ENCODE measurements around the gene GPR39. TPM values are rescaled to one million over a fixed set of nuclear protein-coding genes. Genes with fewer than 3 reads are reported as not detected.

The GPR39 gene
- total RNA-seq, 1 experiment from 2014 or later, result 0.50 TPM

GRCh38 chr2:132449868-132450267 lies 33.3 kb downstream of the GPR39 start:
- no peak overlapping the region for H2BK15ac ChIP-seq (ENCODE audit: low read depth, low read length)
- H3K9ac ChIP-seq (ENCODE audit: extremely low read depth, insufficient read length, low read length), result no peak overlapping the region
- Mint-ChIP-seq H3K4me1 (peaks cover 6 to 11% of the 10 kb centered on the region in 2 experiments; a peak in 3 of 4 replicates), H3K36me3 (ENCODE audit: insufficient read depth in 1 of 3, low read depth in 3 of 3) (no peaks in the 10 kb centered on the region; a peak in 2 of 7 replicates), H3K27me3 (ENCODE audit: low read depth) (no peaks in the 10 kb centered on the region), H3K9me3 (peaks cover 17 to 21% of the 10 kb centered on the region in 2 experiments), H3K27ac (no peak overlapping the region; a peak in 1 of 7 replicates), H3K4me3 (no peak overlapping the region)
- H3K23me2 ChIP-seq (ENCODE audit: insufficient read length, low read depth, low read length, poor library complexity, severe bottlenecking), result no peaks in the 10 kb centered on the region
- no peak overlapping the region for H3K4me2 ChIP-seq (ENCODE audit: insufficient read depth, insufficient read length, low read length)
- H3K14ac ChIP-seq (ENCODE audit: insufficient read depth, low read length), result no peak overlapping the region
- no peak overlapping the region for H2BK5ac ChIP-seq (ENCODE audit: insufficient read length, low read length)
- DNase-seq, result no peak
- H3K18ac ChIP-seq (ENCODE audit: insufficient read length, low read depth, low read length), result no peak overlapping the region
- no peaks in the 10 kb centered on the region for H3K9me3 ChIP-seq (ENCODE audit: control insufficient read depth, low read depth, low read length)
- no peak overlapping the region for H3K27ac ChIP-seq (ENCODE audit: insufficient read length, low read depth, low read length)
- H2AFZ ChIP-seq (ENCODE audit: low read length), result no peak overlapping the region
- no peaks in the 10 kb centered on the region for H3K79me1 ChIP-seq (ENCODE audit: insufficient read depth, low read depth, low read length, poor library complexity, severe bottlenecking)
- H3T11ph ChIP-seq (ENCODE audit: low read length), result no peak overlapping the region
- no peaks in the 10 kb centered on the region for H3K27me3 ChIP-seq (ENCODE audit: insufficient read depth, low read length)
- H3K4ac ChIP-seq (ENCODE audit: low read depth, low read length), result no peak overlapping the region
- no peak overlapping the region for H2BK120ac ChIP-seq (ENCODE audit: low read depth, low read length, poor library complexity, severe bottlenecking)
- WGBS (ENCODE audit: extremely low coverage, insufficient read length, low lambda C conversion rate), result no CpG with 5 or more reads among the region's 1 CpG
- H4K5ac ChIP-seq (ENCODE audit: insufficient read length, low read depth, low read length), result no peak overlapping the region
- H2BK20ac ChIP-seq (ENCODE audit: low read depth, low read length, poor library complexity, severe bottlenecking), result no peak overlapping the region
- no peaks in the 10 kb centered on the region for H4K20me1 ChIP-seq (ENCODE audit: control insufficient read depth, insufficient read depth, insufficient read length)
- H3K23ac ChIP-seq (ENCODE audit: insufficient read length, low read depth, low read length), result no peak overlapping the region
- H3K56ac ChIP-seq (ENCODE audit: insufficient read length, low read depth, low read length), result no peak overlapping the region
- H3K79me2 ChIP-seq (ENCODE audit: insufficient read depth, low read length), result no peaks in the 10 kb centered on the region
- H3K4me1 ChIP-seq (ENCODE audit: insufficient read depth, low read length), result no peaks in the 10 kb centered on the region; the same call in 1 of the 2 replicates
- TF ChIP-seq CTCF (conservative IDR thresholded peaks at IDR 0.05), result no peak
- no peak overlapping the region for H4K8ac ChIP-seq (replicated peaks; ENCODE audit: insufficient read length, low read depth, low read length)
- no peak overlapping the region for H2BK12ac ChIP-seq (ENCODE audit: insufficient read length, low read depth, low read length)
- no peak overlapping the region for H4K91ac ChIP-seq (ENCODE audit: insufficient read length, low read depth, low read length)
- H2AK5ac ChIP-seq (ENCODE audit: insufficient read length, low read length), result no peak overlapping the region

Measured in H9 (cell line).